Testis (tissue), 3 donors: ENCODE results near the gene RAD21L1. TPM values are rescaled to one million over a fixed set of nuclear protein-coding genes. Genes with fewer than 3 reads are reported as not detected.

Experiments used
- DNase-seq: peaks from one replicate; pipeline ENCODE4 v3.0.0-alpha.2; 2019
- H3K27ac ChIP-seq, 2 donors: fragments of 200-600 bp; sonication (generic); one replicate each; pipeline ENCODE4 v1.5.1; 2019
- H3K27me3 ChIP-seq: fragments of 200-600 bp; sonication (generic); one replicate; pipeline ENCODE4 v1.5.1; 2019
- H3K36me3 ChIP-seq: fragments of 200-600 bp; sonication (generic); one replicate; pipeline ENCODE4 v1.5.1; 2017; ENCODE audit warnings: low read depth; ENCODE audit errors: missing control alignments
- H3K4me1 ChIP-seq: fragments of 200-600 bp; sonication (generic); one replicate; pipeline ENCODE4 v1.5.1; 2019
- H3K4me3 ChIP-seq, 2 donors: fragments of 200-600 bp; sonication (generic); one replicate each; pipeline ENCODE4 v1.5.1; 2017 to 2019
- H3K9me3 ChIP-seq: fragments of 200-600 bp; sonication (generic); one replicate; pipeline ENCODE4 v1.5.1; 2017
- CTCF ChIP-seq, 3 experiments: fragments of 450-650 bp in 2 of 3; fragments of 200-600 bp in 1 of 3; sonication (generic) in 1 of 3; IDR thresholded peaks; one replicate each; pipeline ENCODE4 v1.5.1; 2016 to 2019; ENCODE audit warnings: antibody characterized with exemption in 3 of 3, mild to moderate bottlenecking in 2 of 3, moderate library complexity in 1 of 3
- POLR2A ChIP-seq: fragments of 450-650 bp; IDR thresholded peaks from one replicate; pipeline ENCODE4 v1.6.1; 2017; ENCODE audit warnings: antibody characterized with exemption, mild to moderate bottlenecking, moderate library complexity
- WGBS, 2 donors: methylation state at CpG; one replicate each; pipeline ENCODE4 v1.1.5; 2018; 5-methylcytosine and 5-hydroxymethylcytosine counted together
- intact Hi-C: fragments of 100-400 bp; cut with DNase I; formaldehyde crosslinking; loops from one replicate; pipeline ENCODE4 v1.15.1; 2023; ENCODE audit warnings: low total_unique reads
- polyA plus RNA-seq: library from polyadenylated mRNA; stranded (reverse); fragments of 350-450 nt; fragmentation: Illumina TruSeq; extraction: RNeasy Lipid Tissue Mini Kit (QIAGEN cat#74804); gene quantifications from one replicate; pipeline ENCODE4 v1.2.3, GENCODE V29; 2014; ENCODE audit warnings: low read depth, low replicate concordance; ENCODE audit not compliant: insufficient read depth
- total RNA-seq, 2 donors: library from RNA; depleted of rRNA; stranded (reverse); fragments of >200 nt; gene quantifications; one replicate each; pipeline ENCODE4 v1.2.3, GENCODE V29; 2016

Gene RAD21L1
- total and polyA plus RNA-seq, 3 donors from 2014 or later: 7.5 to 13.7 (median 12.1) TPM

- Histone ChIP-seq H3K27me3 (no peaks in the 10 kb centered on the region), H3K9me3 (no peaks in the 10 kb centered on the region), H3K27ac (no peak overlapping the region), H3K4me1 (no peaks in the 10 kb centered on the region), H3K36me3 (no peaks in the 10 kb centered on the region), H3K4me3 (no peak overlapping the region)
- 58 to 82% methylated on average over 9 to 31 of the region's 31 CpGs for WGBS, 2 donors
- TF ChIP-seq CTCF (IDR thresholded peaks at IDR 0.05): no peak
- TF ChIP-seq POLR2A: no peak
- intact Hi-C loops: no loop called here
- DNase-seq: no peak
These were observed 79.1 kb downstream of the RAD21L1 start for GRCh38 chr20:1304710-1305515.

Other genes starting within 250 kb of the RAD21L1 start
- 1 to 10 TPM; 2.2 to 2.6 TPM for gene RSPO4, start 223.7 kb upstream of the RAD21L1 start, total RNA-seq
- 3.2 TPM for gene RSPO4, start 223.7 kb upstream of the RAD21L1 start, polyA plus RNA-seq
- 100 to 1,000 TPM; 265 to 380 TPM for gene PSMF1, start 107.4 kb upstream of the RAD21L1 start, total RNA-seq
- 331 TPM for gene PSMF1, start 107.4 kb upstream of the RAD21L1 start, polyA plus RNA-seq
- 1 to 10 TPM; 4.8 to 6.7 TPM for gene TMEM74B, start 41.1 kb upstream of the RAD21L1 start, total RNA-seq
- gene TMEM74B, start 41.1 kb upstream of the RAD21L1 start, polyA plus RNA-seq: 3.9 TPM
- 1 to 10 TPM; 1.1 to 1.7 TPM for gene C20orf202, start 22.6 kb upstream of the RAD21L1 start, total RNA-seq
- 0.84 TPM for gene C20orf202, start 22.6 kb upstream of the RAD21L1 start, polyA plus RNA-seq
- gene SNPH, start 40.2 kb downstream of the RAD21L1 start, total RNA-seq: 10 to 100 TPM in 1 of 2 donors, 1 to 10 TPM in 1; 9.0 to 10.4 TPM
- gene SNPH, start 40.2 kb downstream of the RAD21L1 start, polyA plus RNA-seq: 4.2 TPM
- 1 to 10 TPM; 5.5 to 6.4 TPM for gene SDCBP2, start 103.1 kb downstream of the RAD21L1 start, total RNA-seq
- 10.9 TPM for gene SDCBP2, start 103.1 kb downstream of the RAD21L1 start, polyA plus RNA-seq
- gene FKBP1A, start 167.0 kb downstream of the RAD21L1 start, total RNA-seq: 100 to 1,000 TPM in 1 of 2 donors, 10 to 100 TPM in 1; 90.9 to 122 TPM
- 182 TPM for gene FKBP1A, start 167.0 kb downstream of the RAD21L1 start, polyA plus RNA-seq
- gene NSFL1C, start 240.8 kb downstream of the RAD21L1 start, total RNA-seq: 10 to 100 TPM; 61.8 to 63.9 TPM
- gene NSFL1C, start 240.8 kb downstream of the RAD21L1 start, polyA plus RNA-seq: 107 TPM